ENCODE data around the gene PGPEP1.

GRCh38 chr19:18322759-18323460 is 17.5 kb upstream of the PGPEP1 start, which contains the start of gene LSM4:
- TF ChIP-seq POLR2A (IDR thresholded peaks at IDR 0.05; ENCODE audit: low read depth) (peak; percentile 66), CTCF (IDR thresholded peaks at IDR 0.05) (peak in 2 of 3 experiments; percentile 23 to 33)

All from esophagus muscularis mucosa (tissue), 3 donors.